Stimulated activated CD4-positive, alpha-beta T cell treated with anti-CD3 and anti-CD28 coated beads, Interleukin-4, amount 100 ng/mL, for 48 hours (primary cell): ENCODE data around the gene DCXR.

ENCODE experiments used
- DNase-seq, 2 donors: peaks; one replicate each; pipeline ENCODE4 v3.0.0-alpha.2; 2020; ENCODE audit warnings: low read depth in 2 of 2

Gene DCXR

GRCh38 chr17:82037092-82037888, at the start of gene DCXR:
TSS of gene DCXR (minus strand) at chr17:82037697. CDS start at chr17:82037682, 15 bp downstream.
- DNase-seq: peak; percentile 92 to 97

GRCh38 chr17:82085931-82086764, 48.7 kb upstream of the DCXR start:
- DNase-seq: no peak

GRCh38 chr17:82085031-82085861, 47.7 kb upstream of the DCXR start:
- no peak for DNase-seq

- DNase-seq: no peak
Measured at GRCh38 chr17:82084373-82085030, 47.0 kb upstream of the DCXR start.

GRCh38 chr17:82083533-82084359, 46.2 kb upstream of the DCXR start:
- DNase-seq: no peak

GRCh38 chr17:82083009-82083408, 45.5 kb upstream of the DCXR start:
- DNase-seq: no peak

- DNase-seq: no peak
Measured at GRCh38 chr17:82082456-82082855, 45.0 kb upstream of the DCXR start.

- no peak for DNase-seq
Measured at GRCh38 chr17:82081966-82082365, 44.5 kb upstream of the DCXR start.

- no peak for DNase-seq
Measured at GRCh38 chr17:82081546-82081945, 44.0 kb upstream of the DCXR start.

- no peak for DNase-seq
Measured at GRCh38 chr17:82080789-82081464, 43.4 kb upstream of the DCXR start.

- no peak for DNase-seq
Measured at GRCh38 chr17:82080048-82080788, 42.7 kb upstream of the DCXR start.

GRCh38 chr17:82079001-82079677, 41.6 kb upstream of the DCXR start:
- no peak for DNase-seq

GRCh38 chr17:82078433-82078832, 40.9 kb upstream of the DCXR start:
- DNase-seq: no peak

- no peak for DNase-seq
Measured at GRCh38 chr17:82077617-82078358, 40.3 kb upstream of the DCXR start.

- DNase-seq: no peak
Measured at GRCh38 chr17:82076785-82077591, 39.5 kb upstream of the DCXR start.

GRCh38 chr17:82076018-82076784, 38.7 kb upstream of the DCXR start:
- DNase-seq: no peak
